ENCODE results near the gene TUBA3C.

TUBA3C gene

DNA sequence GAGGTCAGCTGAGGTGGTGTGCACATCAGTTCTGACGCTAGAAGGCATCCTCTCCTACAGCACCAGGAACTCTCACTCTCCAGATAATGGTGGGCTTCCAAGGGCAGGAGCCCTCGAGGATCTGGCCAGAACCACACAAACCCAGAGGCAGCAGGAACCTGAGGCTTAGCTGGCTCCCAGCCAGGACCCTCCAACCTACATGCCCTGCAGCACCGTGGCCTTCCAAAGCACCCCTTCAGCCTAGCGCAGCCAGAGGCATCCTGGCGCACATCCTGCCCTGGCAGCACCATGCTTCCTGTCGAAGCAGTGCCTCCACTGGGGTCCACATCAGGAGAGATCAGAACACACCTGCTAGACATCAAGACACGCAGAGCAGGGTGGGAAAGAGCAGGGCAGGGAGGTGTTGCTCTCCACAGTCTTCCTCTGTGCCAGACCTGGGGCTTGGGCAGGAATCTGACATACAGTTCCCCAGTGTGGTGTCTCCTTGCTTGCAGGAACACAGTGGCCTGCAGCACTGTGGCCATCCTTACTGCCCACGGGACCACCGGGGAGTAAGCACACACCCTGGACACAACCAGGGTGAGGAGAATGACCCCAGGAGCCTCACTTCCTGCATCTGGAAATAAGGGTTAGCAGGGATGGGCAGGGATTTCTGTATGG lies 21.7 kb downstream of the TUBA3C start:
- no peak for DNase-seq

DNA sequence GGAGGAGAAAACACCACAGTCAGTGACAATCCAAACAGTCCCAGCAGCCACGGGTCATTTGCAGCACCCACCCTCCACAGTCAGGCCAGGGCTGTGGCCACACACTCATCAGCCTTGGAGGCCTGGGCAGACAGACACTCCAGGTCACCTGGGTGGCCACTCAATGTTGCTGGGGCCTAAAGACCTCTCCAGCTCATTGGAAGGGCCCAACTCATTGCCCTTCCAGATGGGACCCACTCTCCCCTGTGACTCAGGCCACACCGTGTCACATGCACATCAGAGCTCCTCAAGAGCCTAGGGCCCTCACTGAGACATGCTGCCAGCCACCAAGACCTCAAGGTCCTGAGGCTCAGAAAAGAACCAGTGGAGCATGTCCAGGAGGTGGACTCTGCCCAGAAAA lies 22.4 kb downstream of the TUBA3C start:
- no peak for DNase-seq

DNA sequence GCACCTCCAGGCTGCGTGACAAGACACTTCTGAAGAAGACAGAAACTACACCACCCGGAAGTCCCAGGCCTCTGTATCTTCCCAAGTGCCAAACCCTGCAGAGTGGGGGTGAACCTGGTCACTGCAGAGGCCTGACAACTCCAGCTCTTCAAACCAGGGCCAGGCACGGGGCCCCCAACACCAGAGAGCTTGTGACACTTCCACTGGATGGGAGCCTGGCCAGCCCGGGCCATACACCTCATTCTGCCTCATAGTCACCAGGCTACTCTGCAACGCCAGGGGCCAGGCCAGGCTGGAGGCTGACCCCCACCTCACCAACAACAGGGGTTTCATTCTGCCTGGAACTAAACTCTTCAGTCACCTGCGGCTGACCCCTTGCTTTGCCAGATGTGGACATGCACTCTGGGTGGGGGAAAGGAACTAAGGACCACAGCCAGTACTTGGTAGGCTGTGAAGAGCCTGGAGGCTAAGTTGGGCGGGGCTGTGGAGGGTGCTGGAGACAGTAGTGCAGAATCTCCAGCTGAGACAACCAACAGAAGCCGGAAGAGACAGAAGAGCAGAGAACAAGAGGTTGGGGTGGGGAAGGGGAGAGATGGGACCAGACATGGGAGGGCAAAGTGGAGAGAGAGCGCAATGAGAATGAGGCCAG lies 23.0 kb downstream of the TUBA3C start:
- DNase-seq, result no peak

DNA sequence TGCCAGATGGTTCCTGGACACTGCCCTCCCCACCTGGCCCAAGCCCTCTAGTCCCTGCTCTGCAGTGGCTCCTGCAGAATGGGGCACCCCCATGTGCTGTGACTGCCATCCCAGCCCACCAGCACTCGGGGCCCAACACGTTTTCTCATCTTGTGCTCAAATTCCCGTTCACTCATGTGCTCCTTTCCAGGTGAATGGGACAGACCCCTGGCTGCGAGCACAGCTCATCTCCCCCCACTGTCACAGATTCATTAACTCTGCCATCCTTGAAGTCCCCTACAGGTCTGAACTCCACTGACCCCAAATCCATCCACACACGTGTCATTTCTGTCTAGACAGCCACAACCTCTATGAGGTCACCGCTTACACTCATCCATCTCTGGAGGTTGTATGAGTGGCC lies 23.6 kb downstream of the TUBA3C start:
- no peak for DNase-seq

DNA sequence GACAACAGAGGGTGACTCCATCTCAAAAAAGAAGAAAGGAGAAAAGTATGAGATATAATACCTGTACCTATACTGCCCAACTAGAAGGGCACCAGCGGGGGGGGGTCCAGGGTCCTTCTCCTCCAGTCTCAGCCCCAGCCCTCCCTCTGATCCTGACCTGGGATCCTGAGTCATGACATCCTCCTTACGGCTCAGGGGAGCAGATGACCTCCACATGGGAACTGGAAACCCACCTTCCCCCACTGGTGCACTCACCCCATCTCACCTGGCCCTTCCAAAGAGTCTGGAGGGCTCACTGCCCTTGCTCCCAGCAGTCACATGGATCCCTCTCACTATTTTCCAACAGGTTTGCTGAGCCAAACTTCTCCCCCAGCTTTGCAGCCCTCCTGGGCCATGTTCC lies 24.2 kb downstream of the TUBA3C start:
- DNase-seq, result no peak

DNA sequence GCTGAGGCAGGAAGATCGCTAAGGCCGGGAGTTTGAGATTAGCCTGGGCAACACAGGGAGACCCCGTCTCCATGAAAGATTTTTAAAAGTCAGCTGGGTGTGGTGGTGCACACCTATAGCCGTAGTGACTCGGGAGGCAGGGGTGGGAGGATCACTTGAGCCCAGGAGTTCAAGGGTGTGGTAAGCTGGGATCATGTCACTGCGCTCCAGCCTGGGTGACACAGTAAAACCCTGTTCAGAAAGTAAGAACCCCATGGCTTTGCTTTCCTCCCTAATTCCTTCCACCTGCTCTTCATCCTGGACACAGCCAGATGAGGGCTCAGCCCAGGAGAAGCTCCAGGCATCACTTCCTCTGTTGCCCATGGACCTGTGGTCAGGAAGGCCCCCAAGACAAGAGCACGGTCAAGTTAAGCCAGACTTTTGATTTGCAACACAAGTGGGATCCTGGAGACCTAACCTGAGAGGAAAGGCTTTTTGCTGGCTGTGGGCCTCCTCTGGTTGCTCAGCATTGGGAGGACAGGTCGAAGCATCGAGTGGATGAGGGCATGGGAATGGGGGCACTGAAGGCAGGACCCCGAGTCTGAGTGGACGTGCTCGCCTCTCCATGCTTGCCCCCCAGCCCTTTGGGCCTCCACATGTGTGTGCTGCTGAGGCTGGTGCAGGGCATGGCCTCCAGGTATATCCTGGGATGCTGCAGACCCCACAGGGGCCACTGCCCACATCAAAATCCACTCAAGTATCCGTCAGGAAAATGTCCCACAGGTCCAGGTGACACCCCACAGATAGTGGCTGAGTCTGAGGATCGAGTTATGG lies 25.4 kb downstream of the TUBA3C start:
- no peak for DNase-seq

DNA sequence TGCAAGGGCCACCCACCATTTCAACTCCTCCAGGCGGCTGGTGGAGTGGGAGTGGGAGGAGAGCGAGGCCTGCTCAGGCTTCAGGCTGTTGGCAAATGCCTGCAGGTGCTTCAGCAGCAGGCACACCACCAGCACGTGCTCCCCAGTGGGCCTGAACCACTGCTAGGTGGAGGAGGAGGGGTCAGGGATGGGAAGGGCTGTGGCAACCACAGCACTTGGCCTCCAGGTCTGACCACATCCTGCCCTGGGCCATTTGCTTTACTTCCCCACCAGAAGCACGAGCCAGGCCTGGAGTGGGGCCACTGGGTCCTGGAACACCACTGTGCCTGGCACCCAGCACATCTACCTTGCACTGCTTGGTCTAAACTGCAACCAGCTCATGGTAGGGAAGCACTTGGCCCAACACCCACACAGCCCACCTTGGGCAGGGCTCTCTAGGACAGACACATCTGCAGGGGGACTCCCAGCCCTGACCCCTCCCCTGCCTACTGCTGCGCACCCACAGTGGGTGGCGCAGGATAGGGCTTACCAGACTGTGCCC lies 26.2 kb downstream of the TUBA3C start:
- DNase-seq, result no peak

DNA sequence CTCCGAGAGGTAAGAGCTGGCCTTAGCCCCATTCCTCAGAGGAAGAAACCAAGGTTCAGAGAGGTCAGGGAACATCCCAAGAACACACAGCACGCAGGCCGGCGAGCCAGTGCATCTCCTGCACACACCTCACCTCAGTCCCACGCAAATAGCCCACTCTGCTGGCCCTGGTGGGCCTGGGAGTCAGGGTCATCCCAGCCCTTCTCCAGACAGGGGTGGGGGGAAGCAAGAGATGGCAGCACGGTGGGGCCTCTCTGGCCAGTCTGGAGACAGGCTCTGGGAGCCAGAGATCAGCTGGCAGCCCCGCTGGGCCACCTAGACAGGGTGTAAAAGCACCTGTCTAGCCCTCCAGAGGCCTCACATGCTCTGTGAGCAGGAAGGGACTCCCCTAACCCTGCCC lies 26.8 kb downstream of the TUBA3C start:
- DNase-seq, result no peak

DNA sequence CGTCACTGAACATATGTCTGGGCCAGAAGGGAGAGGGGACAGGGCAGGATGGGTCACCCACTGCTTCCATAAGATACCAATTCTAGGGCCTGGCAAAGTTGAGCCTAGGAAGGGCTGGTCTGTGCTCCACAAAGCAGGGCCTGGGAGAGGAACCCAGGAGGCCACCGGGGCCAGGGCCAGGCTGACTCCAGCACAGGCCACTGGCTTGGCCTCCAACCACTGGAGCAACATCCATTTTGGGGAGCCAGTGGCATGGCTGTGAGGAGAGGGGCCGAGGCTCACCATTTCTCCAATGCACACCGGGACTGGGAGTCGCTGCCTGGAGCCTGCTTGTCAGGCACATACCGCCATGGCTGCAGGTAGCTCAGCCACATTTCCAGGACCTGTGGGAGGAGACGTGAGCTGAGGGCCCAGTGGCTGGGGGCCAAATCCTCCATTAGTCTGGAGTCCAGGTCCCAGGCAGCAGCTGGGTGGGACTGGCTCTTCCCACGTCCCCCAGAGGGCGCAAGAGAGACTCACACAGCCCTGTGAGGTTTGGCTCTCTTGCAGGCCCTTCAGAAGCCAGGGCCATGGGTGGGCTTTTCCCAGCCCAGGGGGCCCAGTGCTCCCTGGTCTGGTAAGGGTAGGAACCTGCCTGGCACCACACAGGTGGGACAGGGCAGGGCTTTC lies 27.7 kb downstream of the TUBA3C start:
- DNase-seq, result no peak

DNA sequence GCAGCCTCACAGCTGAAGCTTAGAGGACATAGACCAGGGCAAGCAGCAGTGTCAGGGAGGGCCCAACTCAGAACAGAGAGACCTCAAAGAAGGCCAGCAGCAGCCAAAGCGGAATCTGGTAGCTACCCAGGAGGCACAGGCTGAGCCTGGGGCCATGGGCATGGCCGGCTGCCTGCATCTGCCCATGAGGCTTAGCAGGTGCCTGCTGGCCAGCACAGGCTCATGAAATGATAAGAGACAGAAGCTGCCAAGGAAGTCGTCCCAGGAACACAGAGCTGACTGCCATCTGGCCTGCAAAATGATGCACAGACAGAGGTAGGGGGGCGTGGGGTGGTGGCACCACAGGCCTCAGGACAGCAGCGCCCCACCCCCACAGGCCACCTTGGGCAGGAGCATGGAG lies 29.2 kb downstream of the TUBA3C start:
- DNase-seq, result no peak

DNA sequence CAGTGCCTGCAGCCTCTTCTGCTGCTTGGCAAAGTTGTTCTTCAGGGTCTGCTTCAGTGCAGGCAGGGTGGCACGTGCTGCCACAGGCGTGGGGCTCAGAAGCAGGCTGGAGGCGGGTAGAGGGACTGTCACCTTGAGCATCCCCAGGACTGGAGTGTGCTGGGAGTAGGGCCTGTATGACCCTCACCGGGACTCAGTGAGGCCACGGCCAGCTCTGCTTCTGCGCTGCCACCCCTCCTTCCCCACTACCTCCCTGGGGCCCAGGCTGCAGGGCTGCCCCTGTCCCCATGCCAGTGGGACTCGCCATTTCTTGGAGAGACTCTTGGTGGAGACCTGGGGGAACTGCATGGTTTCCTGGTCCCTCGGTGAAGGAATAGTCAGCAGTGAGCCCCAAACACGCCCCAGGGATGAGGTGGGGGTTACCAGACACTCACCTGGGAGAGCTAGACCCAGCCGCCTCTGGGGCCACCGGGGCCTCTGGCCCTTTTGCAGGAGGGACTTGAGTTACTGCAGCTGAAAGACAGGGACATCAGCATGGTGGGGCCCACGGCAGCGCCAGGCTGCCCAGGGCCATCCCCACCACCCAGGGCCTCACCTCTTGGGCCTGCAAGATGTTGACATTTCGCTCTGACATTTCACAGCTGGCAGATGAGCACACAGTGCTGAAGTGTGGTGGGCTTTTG lies 29.9 kb downstream of the TUBA3C start:
- no peak for DNase-seq

DNA sequence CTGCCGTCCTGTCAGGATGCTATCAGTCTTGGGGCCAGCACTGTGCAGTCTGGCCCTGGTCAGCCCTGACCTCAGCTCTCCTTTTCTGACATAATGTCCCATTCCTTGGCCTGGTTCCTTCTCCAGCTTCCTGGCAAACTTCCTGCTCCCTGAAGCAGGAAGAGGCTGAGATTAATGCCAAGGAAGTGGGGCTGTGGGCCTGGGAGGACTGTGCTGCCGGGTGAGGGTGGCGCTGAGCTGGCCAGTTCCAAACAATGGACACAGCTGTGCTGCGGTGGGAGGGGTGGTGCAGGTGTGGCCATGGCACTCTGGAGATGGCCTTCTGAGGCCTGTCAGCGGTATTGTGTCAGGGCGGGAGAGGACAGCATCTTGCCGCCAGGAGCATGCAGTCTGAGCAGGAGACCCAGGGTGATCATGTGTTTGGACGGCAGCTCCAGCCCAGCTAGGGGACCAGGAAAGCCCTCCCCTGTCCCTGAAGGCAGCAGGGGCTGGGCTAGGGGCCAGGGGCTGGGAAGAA lies 30.9 kb downstream of the TUBA3C start:
- DNase-seq, result no peak

DNA sequence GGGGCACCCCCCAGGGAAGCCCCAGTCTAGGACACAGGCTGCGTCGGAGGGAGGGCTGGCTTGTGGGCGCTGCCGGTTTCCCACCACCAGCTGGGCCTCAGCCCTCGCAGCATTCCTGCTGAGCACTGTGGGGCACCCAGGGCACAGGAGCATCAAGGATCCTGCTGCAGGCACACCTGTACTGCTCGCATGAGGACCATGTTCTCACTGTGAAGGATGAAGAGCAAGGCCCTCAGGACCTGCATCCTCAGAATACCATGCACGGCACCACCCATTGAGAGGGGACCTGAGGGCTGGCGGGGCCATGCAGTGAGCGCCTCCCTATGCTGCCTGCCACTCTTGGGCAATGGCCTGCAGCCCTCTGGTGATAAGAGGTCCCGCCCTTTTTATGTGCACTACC lies 31.4 kb downstream of the TUBA3C start:
- DNase-seq, result no peak

DNA sequence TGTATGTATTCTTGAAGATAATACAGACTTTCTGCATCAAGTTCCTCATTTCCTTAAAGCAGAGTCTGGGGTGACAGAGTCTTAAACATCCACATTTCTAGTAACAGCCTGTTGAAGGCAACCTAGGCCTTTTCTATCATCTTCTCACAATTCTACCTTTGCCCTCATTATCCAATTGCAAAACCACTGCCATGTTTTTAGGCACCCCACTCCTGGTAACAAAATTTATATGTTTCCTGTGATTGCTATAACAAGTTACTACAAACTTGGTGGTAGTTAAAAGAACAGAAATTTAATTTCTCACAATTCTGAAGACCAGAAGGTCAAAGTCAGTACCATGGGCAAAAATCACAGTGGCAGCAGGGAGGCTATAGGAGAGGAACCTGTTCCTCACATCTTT lies 33.1 kb downstream of the TUBA3C start:
- DNase-seq, result no peak

Data from inflammatory macrophage treated with lipopolysaccharide for 4 hours (primary cell).